Ovary (tissue), 3 donors: ENCODE measurements around the gene SFTPD.

Experiments
- POLR2A ChIP-seq: fragments of 450-650 bp; IDR thresholded peaks from one replicate; pipeline ENCODE4 v1.6.1; 2017; ENCODE audit warnings: antibody characterized with exemption, mild to moderate bottlenecking, moderate library complexity
- TF ChIP-seq, protein P1 (sequence below), 3 donors: fragments of 450-650 bp in 2 of 3; fragments of 200-600 bp in 1 of 3; IDR thresholded peaks; one replicate each; pipeline versions ENCODE4 v1.5.1 to v1.8.0; 2016 to 2022; ENCODE audit warnings: antibody characterized with exemption in 3 of 3, mild to moderate bottlenecking in 1 of 3
- donor health status: DM: no; HTN: no; CAD: no.

DNA sequence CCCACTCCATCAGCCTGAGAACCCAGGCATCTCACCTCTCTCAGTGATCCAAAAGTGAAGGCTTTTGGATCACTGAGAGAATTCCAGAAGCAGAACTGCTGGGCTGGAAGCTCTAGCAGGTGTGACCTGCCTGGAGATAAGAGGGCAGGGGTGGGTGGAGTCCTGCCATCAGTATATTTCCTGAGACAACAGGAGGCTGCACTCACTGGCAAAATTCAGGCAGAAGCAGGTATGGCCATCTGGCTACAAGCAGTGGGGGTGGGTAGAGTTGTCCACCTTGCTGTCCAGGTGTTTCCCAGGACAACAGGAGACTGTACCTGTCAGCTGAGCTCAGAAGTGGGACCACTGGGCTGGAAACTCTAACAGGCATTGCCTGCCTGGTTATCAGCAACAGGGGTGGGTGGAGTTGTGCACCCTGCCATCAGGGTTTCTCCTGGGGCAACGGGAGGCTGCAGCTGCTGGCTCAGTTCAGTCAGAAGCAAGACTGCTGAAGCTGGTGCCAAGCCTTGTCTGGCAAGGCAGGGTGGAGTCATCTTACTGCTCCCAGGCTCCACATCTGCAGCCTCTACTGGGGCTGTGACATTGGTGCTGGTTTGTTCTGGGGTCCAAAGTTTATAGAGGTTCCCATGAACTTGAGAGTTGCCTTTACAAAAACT lies 47.2 kb upstream of the SFTPD start:
- TF ChIP-seq, protein P1, sequence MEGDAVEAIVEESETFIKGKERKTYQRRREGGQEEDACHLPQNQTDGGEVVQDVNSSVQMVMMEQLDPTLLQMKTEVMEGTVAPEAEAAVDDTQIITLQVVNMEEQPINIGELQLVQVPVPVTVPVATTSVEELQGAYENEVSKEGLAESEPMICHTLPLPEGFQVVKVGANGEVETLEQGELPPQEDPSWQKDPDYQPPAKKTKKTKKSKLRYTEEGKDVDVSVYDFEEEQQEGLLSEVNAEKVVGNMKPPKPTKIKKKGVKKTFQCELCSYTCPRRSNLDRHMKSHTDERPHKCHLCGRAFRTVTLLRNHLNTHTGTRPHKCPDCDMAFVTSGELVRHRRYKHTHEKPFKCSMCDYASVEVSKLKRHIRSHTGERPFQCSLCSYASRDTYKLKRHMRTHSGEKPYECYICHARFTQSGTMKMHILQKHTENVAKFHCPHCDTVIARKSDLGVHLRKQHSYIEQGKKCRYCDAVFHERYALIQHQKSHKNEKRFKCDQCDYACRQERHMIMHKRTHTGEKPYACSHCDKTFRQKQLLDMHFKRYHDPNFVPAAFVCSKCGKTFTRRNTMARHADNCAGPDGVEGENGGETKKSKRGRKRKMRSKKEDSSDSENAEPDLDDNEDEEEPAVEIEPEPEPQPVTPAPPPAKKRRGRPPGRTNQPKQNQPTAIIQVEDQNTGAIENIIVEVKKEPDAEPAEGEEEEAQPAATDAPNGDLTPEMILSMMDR (IDR thresholded peaks at IDR 0.05): no peak
- TF ChIP-seq POLR2A: no peak
